Activated T-cell treated with anti-CD3 and anti-CD28 coated beads, Interleukin-2, amount 50 U/mL, for 4 hours (primary cell): ENCODE data around the gene ITPRIPL2. TPM values are rescaled to one million over a fixed set of nuclear protein-coding genes. Genes with fewer than 3 reads are reported as not detected.

Experiments
- ATAC-seq, 2 donors: fragments of 200-7000 bp; cut with Tn5 transposase; one replicate each; pipeline ENCODE4 v1.10.0; 2021
- DNase-seq: peaks from one replicate; pipeline ENCODE4 v3.0.0-alpha.2; 2020
- H3K27me3 Mint-ChIP-seq: one replicate; pipeline ENCODE4 v1.8.0; 2021; ENCODE audit warnings: low read depth, mixed read lengths
- H3K36me3 Mint-ChIP-seq: one replicate; pipeline ENCODE4 v1.8.0; 2022; ENCODE audit warnings: mixed read lengths; ENCODE audit not compliant: insufficient read depth
- H3K4me1 Mint-ChIP-seq: one replicate; pipeline ENCODE4 v1.8.0; 2021; ENCODE audit warnings: low read depth, mixed read lengths
- H3K4me3 Mint-ChIP-seq: one replicate; pipeline ENCODE4 v1.8.0; 2021; ENCODE audit warnings: mild to moderate bottlenecking, moderate library complexity, mixed read lengths
- H3K9me3 Mint-ChIP-seq: one replicate; pipeline ENCODE4 v1.8.0; 2021; ENCODE audit warnings: mixed read lengths
- total RNA-seq, 3 donors: library from RNA; stranded (reverse); gene quantifications; one replicate each; pipeline ENCODE4 v1.2.1, GENCODE V29; 2021

Gene ITPRIPL2
- total RNA-seq, 3 donors from 2014 or later = 6.0 to 12.3 (median 7.8) TPM

DNA sequence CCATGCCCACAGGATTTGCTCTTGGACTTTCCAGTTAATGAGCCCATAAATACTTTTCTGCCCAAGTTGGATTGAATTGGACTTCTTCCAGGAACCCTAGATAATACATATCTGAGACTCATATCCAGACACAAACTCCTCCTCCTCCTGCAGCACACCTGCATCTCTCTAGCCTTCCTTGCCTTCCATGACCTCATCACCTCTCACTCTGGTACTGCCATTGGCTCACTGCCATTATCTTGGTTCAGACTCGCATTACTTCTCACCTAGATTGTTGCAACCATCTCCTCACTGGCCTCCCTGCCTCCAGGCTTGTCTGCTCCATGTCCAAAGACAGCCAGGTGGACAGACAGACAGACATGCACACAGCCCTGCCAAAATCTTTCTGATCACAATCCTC lies 49.5 kb downstream of the ITPRIPL2 start:
- H3K27me3 Mint-ChIP-seq = peaks cover 5% of the 10 kb centered on the region
- DNase-seq = no peak
- H3K9me3 Mint-ChIP-seq = peaks cover 5% of the 10 kb centered on the region
- no peak overlapping the region for H3K4me3 Mint-ChIP-seq
- no peak for ATAC-seq
- no peaks in the 10 kb centered on the region for H3K4me1 Mint-ChIP-seq
- H3K36me3 Mint-ChIP-seq = no peaks in the 10 kb centered on the region

GRCh38 chr16:19164285-19164684 lies 50.5 kb downstream of the ITPRIPL2 start:
- H3K4me3 Mint-ChIP-seq = no peak overlapping the region
- H3K27me3 Mint-ChIP-seq = peaks cover 7% of the 10 kb centered on the region

GRCh38 chr16:19165101-19165500 lies 51.3 kb downstream of the ITPRIPL2 start:
- Mint-ChIP-seq H3K27me3 (peaks cover 15% of the 10 kb centered on the region), H3K36me3 (no peaks in the 10 kb centered on the region), H3K4me1 (no peaks in the 10 kb centered on the region), H3K4me3 (no peak overlapping the region), H3K9me3 (peaks cover 5% of the 10 kb centered on the region)
- DNase-seq (no peak), ATAC-seq (no peak)

More at GRCh38 chr16:19164285-19164684, 50.5 kb downstream of the ITPRIPL2 start:
- Mint-ChIP-seq H3K36me3 (no peaks in the 10 kb centered on the region), H3K4me1 (no peaks in the 10 kb centered on the region), H3K9me3 (peaks cover 5% of the 10 kb centered on the region)
- no peak for DNase-seq
- ATAC-seq = no peak

DNA sequence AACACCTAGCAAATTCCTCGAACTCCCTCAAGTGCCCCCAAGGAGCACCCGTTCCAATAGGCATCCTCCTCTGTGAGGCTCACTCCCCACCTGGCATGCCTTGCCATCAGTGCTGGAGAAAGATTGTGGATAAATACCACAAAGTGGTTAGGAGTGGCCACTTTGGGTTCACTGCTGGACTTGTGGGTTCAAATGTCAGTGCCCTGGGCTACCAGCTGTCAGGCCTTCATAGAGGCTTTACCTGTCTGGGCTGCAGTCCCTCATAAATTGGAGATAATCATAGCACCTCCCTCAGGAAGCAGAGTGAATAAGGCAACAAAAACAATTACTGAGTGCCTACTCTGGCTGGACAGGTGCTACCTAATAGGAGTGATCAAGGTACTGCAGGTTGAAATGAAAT lies 52.7 kb downstream of the ITPRIPL2 start:
- Mint-ChIP-seq H3K27me3 (peaks cover 18% of the 10 kb centered on the region), H3K36me3 (no peaks in the 10 kb centered on the region), H3K4me1 (no peaks in the 10 kb centered on the region), H3K9me3 (peaks cover 5% of the 10 kb centered on the region), H3K4me3 (no peak overlapping the region)
- DNase-seq (no peak), ATAC-seq (no peak)

DNA sequence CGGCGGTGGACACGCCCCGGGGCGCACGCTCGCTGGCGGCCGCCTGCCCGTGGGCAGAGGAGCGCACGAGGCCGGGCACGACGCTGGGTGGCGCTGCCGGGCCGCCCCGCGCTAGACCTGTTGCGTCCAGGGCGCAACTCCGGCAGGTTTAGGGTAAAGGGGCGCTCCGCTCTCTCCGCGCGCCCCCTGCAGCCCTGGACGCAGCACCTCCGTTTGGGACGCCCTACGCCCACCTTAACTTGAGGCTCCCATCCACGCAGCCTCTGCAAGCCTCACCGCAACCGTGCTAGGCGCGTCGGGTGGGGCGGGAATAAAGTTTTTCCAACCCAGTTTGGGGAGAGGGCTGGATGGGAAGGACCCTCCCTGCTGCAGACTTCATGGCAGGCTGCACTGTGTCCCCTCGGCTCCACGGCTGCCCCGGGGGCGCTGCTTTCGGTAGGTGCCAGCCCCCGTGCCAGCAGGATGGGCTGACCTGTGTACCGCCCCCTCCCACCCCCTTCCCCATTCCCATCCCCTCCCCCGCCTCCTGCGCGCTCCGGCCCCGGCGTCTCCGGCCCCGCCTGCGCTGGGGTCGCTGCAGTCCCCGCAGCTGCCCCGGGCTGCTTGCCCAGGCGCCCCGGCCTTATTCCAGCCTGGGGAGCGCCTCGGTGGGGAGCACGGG lies 54.1 kb downstream of the ITPRIPL2 start, which contains the start of gene SYT17:
Gene SYT17, plus strand, starts transcription at position 531 of the 661 bp plus-strand sequence. CDS start 407 bp downstream, outside the sequence.
- no peak for DNase-seq
- ATAC-seq = peak; percentile 75 to 78
- peaks cover 5% of the 10 kb centered on the region for H3K9me3 Mint-ChIP-seq
- H3K27me3 Mint-ChIP-seq = peaks cover 21% of the 10 kb centered on the region
- H3K4me1 Mint-ChIP-seq = no peaks in the 10 kb centered on the region
- no peak within 1 kb of the TSS for H3K4me3 Mint-ChIP-seq
- no peaks in the 10 kb centered on the region for H3K36me3 Mint-ChIP-seq

DNA sequence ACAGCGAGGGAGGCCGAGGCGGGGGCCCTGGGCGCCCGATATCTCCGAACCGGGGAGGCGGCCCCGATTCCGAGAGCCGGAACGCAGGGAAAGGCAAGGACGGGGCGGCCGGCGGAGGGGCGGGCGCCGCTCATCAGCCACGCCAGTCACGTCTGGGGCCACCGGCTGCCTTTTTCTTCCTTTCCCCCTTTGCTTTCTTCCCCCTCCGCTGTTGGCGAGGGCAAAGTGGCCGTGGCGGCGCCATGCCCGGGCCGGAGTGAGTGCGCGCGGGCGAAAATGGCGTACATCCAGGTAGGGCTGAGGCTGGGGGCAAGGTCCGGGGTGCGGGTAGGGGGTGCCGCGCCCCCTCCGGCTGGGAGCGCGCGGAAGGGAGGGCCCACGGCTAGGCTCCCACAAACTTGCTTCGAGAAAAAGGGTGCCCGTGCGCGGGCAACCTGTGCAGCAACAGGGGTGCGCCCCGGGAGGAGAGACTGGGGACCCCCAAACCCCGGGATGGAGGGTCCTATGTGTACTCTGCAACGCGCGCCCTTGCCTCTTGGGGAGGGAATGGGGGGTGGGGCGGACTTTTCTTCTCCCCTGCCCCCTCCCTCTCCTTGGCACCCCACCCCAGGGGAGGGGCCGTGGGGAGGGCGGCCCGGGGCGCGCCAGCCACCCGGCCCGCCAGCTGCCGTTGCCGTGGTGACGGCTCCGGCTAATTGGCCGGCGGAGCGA lies 54.8 kb downstream of the ITPRIPL2 start:
- no peaks in the 10 kb centered on the region for H3K9me3 Mint-ChIP-seq

GRCh38 chr16:19169082-19169639 lies 55.4 kb downstream of the ITPRIPL2 start:
- Mint-ChIP-seq H3K9me3 (no peaks in the 10 kb centered on the region), H3K4me1 (no peaks in the 10 kb centered on the region), H3K4me3 (no peak overlapping the region), H3K27me3 (peaks cover 28% of the 10 kb centered on the region), H3K36me3 (no peaks in the 10 kb centered on the region)
- ATAC-seq = no peak
- no peak for DNase-seq

More for the DNA sequence above, 54.8 kb downstream of the ITPRIPL2 start:
- H3K4me1 Mint-ChIP-seq = no peaks in the 10 kb centered on the region
- no peaks in the 10 kb centered on the region for H3K36me3 Mint-ChIP-seq
- no peak for ATAC-seq
- DNase-seq = no peak
- H3K27me3 Mint-ChIP-seq = peaks cover 24% of the 10 kb centered on the region
- H3K4me3 Mint-ChIP-seq = no peak overlapping the region

DNA sequence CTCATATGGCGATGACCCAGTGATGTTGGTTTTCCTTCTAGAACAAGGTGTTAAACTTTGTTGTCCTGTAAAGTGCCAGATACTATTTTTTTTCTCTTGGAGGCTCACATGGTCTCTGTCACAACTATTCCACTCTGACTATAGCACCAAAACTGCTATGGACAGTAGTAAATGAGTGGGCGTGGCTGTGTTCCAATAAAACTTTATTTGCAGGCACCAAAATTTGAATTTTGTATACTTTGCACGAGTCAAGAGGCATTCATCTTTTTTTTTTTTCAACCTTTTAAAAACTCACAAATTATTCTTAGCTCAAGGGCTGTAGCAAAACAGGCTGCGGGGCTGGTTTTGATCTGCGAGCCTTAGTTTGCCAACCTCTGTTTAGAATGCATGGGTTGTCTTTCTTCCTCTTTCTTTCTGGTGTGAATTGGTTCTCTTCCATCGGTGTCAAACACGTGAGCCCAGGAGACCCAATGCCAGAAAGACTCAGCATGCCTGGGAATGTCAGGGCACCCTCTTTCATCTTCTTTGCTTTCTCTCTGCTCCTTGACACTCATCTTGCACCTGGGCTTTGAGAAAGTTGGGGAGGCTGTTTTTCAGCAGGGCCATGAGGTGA lies 56.4 kb downstream of the ITPRIPL2 start:
- ATAC-seq = no peak
- Mint-ChIP-seq H3K4me3 (no peak overlapping the region), H3K4me1 (no peaks in the 10 kb centered on the region), H3K27me3 (peaks cover 31% of the 10 kb centered on the region), H3K36me3 (no peaks in the 10 kb centered on the region), H3K9me3 (no peaks in the 10 kb centered on the region)
- DNase-seq = no peak

Other genes starting within 250 kb of the ITPRIPL2 start
- gene SMG1, start 187.6 kb upstream of the ITPRIPL2 start, total RNA-seq = 10 to 100 TPM; 83.7 to 94.7 (median 87.3) TPM
- gene TMC7, start 130.0 kb upstream of the ITPRIPL2 start, total RNA-seq = not detected
- gene COQ7, start 46.4 kb upstream of the ITPRIPL2 start, total RNA-seq = 10 to 100 TPM; 18.3 to 21.8 (median 20.4) TPM
- under 1 TPM; 0.19 to 0.30 (median 0.29) TPM for gene SYT17, start 54.3 kb downstream of the ITPRIPL2 start, total RNA-seq
- gene CLEC19A, start 171.8 kb downstream of the ITPRIPL2 start, total RNA-seq = not detected